ENCODE results near the gene LHPP. TPM values are rescaled to one million over a fixed set of nuclear protein-coding genes. Genes with fewer than 3 reads are reported as not detected.
"Not testable (repeated sequence)": the region's sequence is repeated elsewhere in the genome, so short reads cannot be mapped to it uniquely, and the experiment has no call there.

LHPP gene
- total RNA-seq, 2 experiments from 2014 or later: 15.3 to 19.6 TPM

- Mint-ChIP-seq H3K9me3 (peaks cover 3% of the 10 kb centered on the region), H3K4me1 (ENCODE audit: low read depth) (no peaks in the 10 kb centered on the region), H3K27me3 (no peaks in the 10 kb centered on the region), H3K27ac (no peak overlapping the region), H3K4me3 (no peak overlapping the region), H3K36me3 (ENCODE audit: low read depth) (peaks cover 13% of the 10 kb centered on the region)
- CTCF ChIA-PET: no interaction called here
- TF ChIP-seq, protein P1, sequence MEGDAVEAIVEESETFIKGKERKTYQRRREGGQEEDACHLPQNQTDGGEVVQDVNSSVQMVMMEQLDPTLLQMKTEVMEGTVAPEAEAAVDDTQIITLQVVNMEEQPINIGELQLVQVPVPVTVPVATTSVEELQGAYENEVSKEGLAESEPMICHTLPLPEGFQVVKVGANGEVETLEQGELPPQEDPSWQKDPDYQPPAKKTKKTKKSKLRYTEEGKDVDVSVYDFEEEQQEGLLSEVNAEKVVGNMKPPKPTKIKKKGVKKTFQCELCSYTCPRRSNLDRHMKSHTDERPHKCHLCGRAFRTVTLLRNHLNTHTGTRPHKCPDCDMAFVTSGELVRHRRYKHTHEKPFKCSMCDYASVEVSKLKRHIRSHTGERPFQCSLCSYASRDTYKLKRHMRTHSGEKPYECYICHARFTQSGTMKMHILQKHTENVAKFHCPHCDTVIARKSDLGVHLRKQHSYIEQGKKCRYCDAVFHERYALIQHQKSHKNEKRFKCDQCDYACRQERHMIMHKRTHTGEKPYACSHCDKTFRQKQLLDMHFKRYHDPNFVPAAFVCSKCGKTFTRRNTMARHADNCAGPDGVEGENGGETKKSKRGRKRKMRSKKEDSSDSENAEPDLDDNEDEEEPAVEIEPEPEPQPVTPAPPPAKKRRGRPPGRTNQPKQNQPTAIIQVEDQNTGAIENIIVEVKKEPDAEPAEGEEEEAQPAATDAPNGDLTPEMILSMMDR (IDR thresholded peaks at IDR 0.05): no peak
- ATAC-seq (ENCODE audit: poor library complexity) (no peak), DNase-seq (no peak)
- Histone ChIP-seq H3K27ac (ENCODE audit: low read depth in 1 of 2, low read length in 2 of 2) (no peak overlapping the region), H3K9me3 (ENCODE audit: control insufficient read depth in 1 of 2, insufficient read depth in 1 of 2, low read length in 2 of 2) (peaks cover 3 to 8% of the 10 kb centered on the region in 2 experiments), H3K36me3 (ENCODE audit: insufficient read depth, low read length) (no peaks in the 10 kb centered on the region), H3K4me3 (ENCODE audit: low read length) (no peak overlapping the region), H3K27me3 (ENCODE audit: control insufficient read depth in 1 of 2, insufficient read depth in 2 of 2, low read length in 2 of 2) (no peaks in the 10 kb centered on the region), H3K4me1 (ENCODE audit: insufficient read depth, low read length) (no peaks in the 10 kb centered on the region)
- POLR2A ChIA-PET: no interaction called here
- intact Hi-C loops (cut with DNase I, micrococcal nuclease): no loop called here
Measured at GRCh38 chr10:124579011-124579399, 117.4 kb downstream of the LHPP start.

- Histone ChIP-seq H3K27me3 (ENCODE audit: control insufficient read depth in 1 of 2, insufficient read depth in 2 of 2, low read length in 2 of 2) (no peaks in the 10 kb centered on the region), H3K9me3 (ENCODE audit: control insufficient read depth in 1 of 2, insufficient read depth in 1 of 2, low read length in 2 of 2) (peaks cover 0 to 4% of the 10 kb centered on the region in 2 experiments), H3K36me3 (ENCODE audit: insufficient read depth, low read length) (no peaks in the 10 kb centered on the region), H3K27ac (ENCODE audit: low read depth in 1 of 2, low read length in 2 of 2) (no peak overlapping the region), H3K4me1 (ENCODE audit: insufficient read depth, low read length) (peaks cover 3% of the 10 kb centered on the region), H3K4me3 (ENCODE audit: low read length) (no peak overlapping the region)
- H3K36me3 Mint-ChIP-seq (ENCODE audit: low read depth): peaks cover 3% of the 10 kb centered on the region
- no peaks in the 10 kb centered on the region for H3K27me3 Mint-ChIP-seq
- no peaks in the 10 kb centered on the region for H3K4me1 Mint-ChIP-seq (ENCODE audit: low read depth)
- H3K4me3 Mint-ChIP-seq: no peak overlapping the region
- intact Hi-C loops (cut with DNase I, micrococcal nuclease): no loop called here
- TF ChIP-seq, protein P1 (IDR thresholded peaks at IDR 0.05): no peak
- H3K9me3 Mint-ChIP-seq: no peaks in the 10 kb centered on the region
- ChIA-PET CTCF (no interaction called here), POLR2A (interaction anchor here (0.6 kb wide), 1 partner anchor 1367 kb away, joined by 3 read pairs; no protein-coding TSS in a partner anchor)
- ATAC-seq (ENCODE audit: poor library complexity) (no peak), DNase-seq (no peak)
- no peak overlapping the region for H3K27ac Mint-ChIP-seq
Measured at GRCh38 chr10:124586142-124586541, 124.5 kb downstream of the LHPP start.

GRCh38 chr10:124587811-124588211 lies 126.2 kb downstream of the LHPP start:
- TF ChIP-seq, protein P1 (IDR thresholded peaks at IDR 0.05): no peak
- H3K27ac ChIP-seq (ENCODE audit: low read depth in 1 of 2, low read length in 2 of 2): no peak overlapping the region
- H3K36me3 ChIP-seq (ENCODE audit: insufficient read depth, low read length): no peaks in the 10 kb centered on the region
- H3K27me3 Mint-ChIP-seq: no peaks in the 10 kb centered on the region
- POLR2A ChIA-PET: interaction anchor here (0.8 kb wide), 1 partner anchor 16 kb away, joined by 3 read pairs; no protein-coding TSS in a partner anchor
- peaks cover 3% of the 10 kb centered on the region for H3K4me1 ChIP-seq (ENCODE audit: insufficient read depth, low read length)
- H3K9me3 Mint-ChIP-seq: no peaks in the 10 kb centered on the region
- CTCF ChIA-PET: no interaction called here
- ATAC-seq (ENCODE audit: poor library complexity) (no peak), DNase-seq (no peak)
- no peaks in the 10 kb centered on the region for H3K27me3 ChIP-seq (ENCODE audit: control insufficient read depth in 1 of 2, insufficient read depth in 2 of 2, low read length in 2 of 2)
- H3K27ac Mint-ChIP-seq: no peak overlapping the region
- H3K4me1 Mint-ChIP-seq (ENCODE audit: low read depth): no peaks in the 10 kb centered on the region
- H3K4me3 ChIP-seq (ENCODE audit: low read length): no peak overlapping the region
- H3K4me3 Mint-ChIP-seq: no peak overlapping the region
- peaks cover 5% of the 10 kb centered on the region for H3K36me3 Mint-ChIP-seq (ENCODE audit: low read depth)
- intact Hi-C loops (cut with DNase I, micrococcal nuclease): no loop called here
- peaks cover 0 to 13% of the 10 kb centered on the region in 2 experiments for H3K9me3 ChIP-seq (ENCODE audit: control insufficient read depth in 1 of 2, insufficient read depth in 1 of 2, low read length in 2 of 2)

- CTCF ChIA-PET: not testable (repeated sequence)
Measured at GRCh38 chr10:124588341-124588735, 126.7 kb downstream of the LHPP start.

More at GRCh38 chr10:124588341-124588735, 126.7 kb downstream of the LHPP start:
- H3K27ac Mint-ChIP-seq; ATAC-seq (ENCODE audit: poor library complexity); H3K36me3 Mint-ChIP-seq (ENCODE audit: low read depth); H3K27ac ChIP-seq (ENCODE audit: low read depth in 1 of 2, low read length in 2 of 2); H3K4me3 ChIP-seq (ENCODE audit: low read length); DNase-seq; H3K4me1 ChIP-seq (ENCODE audit: insufficient read depth, low read length); H3K4me3 Mint-ChIP-seq; H3K36me3 ChIP-seq (ENCODE audit: insufficient read depth, low read length); intact Hi-C loops (cut with DNase I, micrococcal nuclease); H3K9me3 Mint-ChIP-seq; H3K27me3 Mint-ChIP-seq; H3K4me1 Mint-ChIP-seq (ENCODE audit: low read depth); H3K27me3 ChIP-seq (ENCODE audit: control insufficient read depth in 1 of 2, insufficient read depth in 2 of 2, low read length in 2 of 2): not testable (repeated sequence)
- POLR2A ChIA-PET: interaction anchor here (0.8 kb wide), 1 partner anchor 15 kb away, joined by 3 read pairs; no protein-coding TSS in a partner anchor
- H3K9me3 ChIP-seq (ENCODE audit: control insufficient read depth in 1 of 2, insufficient read depth in 1 of 2, low read length in 2 of 2): peaks cover 0 to 13% of the 10 kb centered on the region in 2 experiments

All from CD4-positive, alpha-beta T cell (primary cell).